GM12878 (cell line): ENCODE data around the gene ATP4B. TPM values are rescaled to one million over a fixed set of nuclear protein-coding genes. Genes with fewer than 3 reads are reported as not detected.

Experiments
- ATAC-seq: fragments of 200-7000 bp; cut with Tn5 transposase; 3 replicates; pipeline ENCODE4 v1.9.1; 2020; ENCODE audit warnings: mild to moderate bottlenecking, moderate library complexity
- BruUV-seq: library from RNA; stranded (reverse); fragments of 400-500 nt; replicated peaks from 2 replicates; lab custom pipeline; 2021; lab: Mats Ljungman, UMichigan
- CTCF ChIA-PET: fragments of 300-600 bp; sonication (Branson Sonifier 250); formaldehyde crosslinking; extraction: SDS; loops from one replicate; lab custom pipeline; 2021; ENCODE audit warnings: inconsistent platforms; lab: Yijun Ruan, JAX
- POLR2A ChIA-PET: fragments of 350-600 bp; formaldehyde crosslinking; extraction: SDS; loops from one replicate; lab custom pipeline; 2021; ENCODE audit warnings: inconsistent platforms; lab: Charles Lee
- RAD21 ChIA-PET: fragments of 300-600 bp; sonication (Branson Sonifier 250); formaldehyde crosslinking; loops from one replicate; lab custom pipeline; 2023; ENCODE audit warnings: antibody characterized with exemption; ENCODE audit not compliant: unreplicated experiment; lab: Charles Lee
- SMC1A ChIA-PET: fragments of 300-600 bp; sonication (Branson Sonifier 250); formaldehyde crosslinking; loops from one replicate; lab custom pipeline; 2023; ENCODE audit not compliant: unreplicated experiment, uncharacterized antibody; lab: Charles Lee
- DNase-seq: peaks from one replicate; pipeline ENCODE4 v3.0.0-alpha.2; 2011; ENCODE audit warnings: low read depth, low spot score
- FAIRE-seq: peaks from 3 replicates; lab custom pipeline; 2011; peaks lifted over from hg19 to GRCh38; lab: Jason Lieb, UNC
- H2AFZ ChIP-seq: 2 replicates; pipeline ENCODE4 v1.6.0; 2011; ENCODE audit warnings: low read depth, low read length, control low read depth; ENCODE audit not compliant: control insufficient read depth
- H3K27ac ChIP-seq: 2 replicates; pipeline ENCODE4 v1.5.1; 2011; ENCODE audit warnings: control low read depth; ENCODE audit not compliant: control insufficient read depth, insufficient read depth
- H3K27me3 ChIP-seq, 2 experiments: replicated peaks in 1 of 2; 2 replicates each; pipeline versions ENCODE4 v1.6.0 to v1.6.1; 2011; ENCODE audit warnings: low read length in 1 of 2; ENCODE audit not compliant: control insufficient read depth in 2 of 2, insufficient read depth in 2 of 2
- H3K36me3 ChIP-seq, 2 experiments: 2 replicates each; pipeline ENCODE4 v1.5.1; 2011; ENCODE audit warnings: low read length in 1 of 2; ENCODE audit not compliant: control insufficient read depth in 2 of 2, insufficient read depth in 2 of 2
- H3K4me1 ChIP-seq: 2 replicates; pipeline ENCODE4 v1.6.1; 2011; ENCODE audit warnings: mild to moderate bottlenecking, low read length, moderate library complexity, mixed read lengths; ENCODE audit not compliant: control insufficient read depth, insufficient read depth
- H3K4me2 ChIP-seq: 2 replicates; pipeline ENCODE4 v1.6.0; 2011; ENCODE audit warnings: control low read depth; ENCODE audit not compliant: control insufficient read depth, insufficient read depth
- H3K4me3 ChIP-seq: fragments of 200-600 bp; sonication (generic); 2 replicates; pipeline ENCODE4 v1.5.1; 2016
- H3K79me2 ChIP-seq: 2 replicates; pipeline ENCODE4 v1.6.0; 2011; ENCODE audit warnings: low read length; ENCODE audit not compliant: control insufficient read depth, insufficient read depth
- H3K9ac ChIP-seq: 2 replicates; pipeline ENCODE4 v1.8.0; 2011; ENCODE audit warnings: low read length, control low read depth, mixed read lengths; ENCODE audit not compliant: control insufficient read depth, insufficient read depth
- H3K9me3 ChIP-seq: replicated peaks from 3 replicates; pipeline ENCODE4 v1.5.1; 2011; ENCODE audit warnings: mild to moderate bottlenecking, low read length; ENCODE audit not compliant: control insufficient read depth, insufficient read depth
- H4K20me1 ChIP-seq: 2 replicates; pipeline ENCODE4 v1.6.0; 2011; ENCODE audit not compliant: control insufficient read depth, insufficient read depth
- BRCA1 ChIP-seq: IDR thresholded peaks from 2 replicates; pipeline ENCODE4 v1.6.1; 2011; ENCODE audit warnings: low read depth, low read length, improper control_type of control experiment
- CHD1 ChIP-seq: IDR thresholded peaks from 2 replicates; pipeline ENCODE4 v1.6.1; 2012; ENCODE audit warnings: low read depth, low read length, improper control_type of control experiment
- EED ChIP-seq: sonication (generic); IDR thresholded peaks from 2 replicates; pipeline ENCODE4 v1.6.1; 2016; ENCODE audit warnings: antibody characterized with exemption, low read depth
- ESRRA ChIP-seq: IDR thresholded peaks from 2 replicates; pipeline ENCODE4 v1.6.1; 2012; ENCODE audit warnings: mild to moderate bottlenecking, low read length, improper control_type of control experiment
- IKZF1 ChIP-seq: fragments of 450-650 bp; conservative IDR thresholded peaks from 2 replicates; pipeline ENCODE4 v1.6.1; 2017; ENCODE audit warnings: antibody characterized with exemption, mild to moderate bottlenecking
- IRF5 ChIP-seq: fragments of 450-650 bp; IDR thresholded peaks from 2 replicates; pipeline ENCODE4 v1.6.1; 2017; ENCODE audit warnings: borderline replicate concordance
- MTA2 ChIP-seq: fragments of 450-650 bp; IDR thresholded peaks from 2 replicates; pipeline ENCODE4 v1.6.1; 2016; ENCODE audit warnings: low read depth, mild to moderate bottlenecking, moderate library complexity
- MYC ChIP-seq: IDR thresholded peaks from 2 replicates; pipeline ENCODE4 v1.6.1; 2011; ENCODE audit warnings: mild to moderate bottlenecking, low read length, moderate library complexity, inconsistent platforms; ENCODE audit not compliant: insufficient read depth, insufficient replicate concordance, insufficient read length, severe bottlenecking
- RAD21 ChIP-seq: IDR thresholded peaks from 2 replicates; pipeline ENCODE4 v1.6.1; 2011; ENCODE audit warnings: mild to moderate bottlenecking, low read depth, low read length, moderate library complexity; ENCODE audit not compliant: insufficient read depth
- WGBS: methylation state at CpG from one replicate; pipeline ENCODE4 v1.1.6; 2016; ENCODE audit warnings: low lambda C conversion rate; ENCODE audit not compliant: insufficient replicate concordance, insufficient coverage; ENCODE audit errors: missing lambda C conversion rate; 5-methylcytosine and 5-hydroxymethylcytosine counted together
- in situ Hi-C: fragments of 300-500 bp; cut with MboI; formaldehyde crosslinking; loops from 9 replicates; pipeline ENCODE4 v1.14.3; 2018; ENCODE audit warnings: mixed read lengths
- intact Hi-C: fragments of 100-400 bp; cut with micrococcal nuclease; formaldehyde crosslinking; loops from one replicate; pipeline ENCODE4 v1.14.2; 2022; ENCODE audit not compliant: unreplicated experiment
- polyA plus RNA-seq, 11 experiments: library from polyadenylated mRNA; depleted of rRNA in 4 of 11; unstranded in 6 of 11; stranded (reverse) in 5 of 11; fragments of >200 nt; fragmentation: Nextera tagmentation in 4 of 11; fragmentation: Illumina TruSeq in 1 of 11; extraction: Ambion mirVana in 4 of 11; extraction: Trizol in 1 of 11; gene quantifications; 1 replicate in 1 of 11; 2 replicates in 10 of 11; pipeline versions ENCODE4 v1.2.1 to v1.2.3, GENCODE V29; 2011 to 2016; ENCODE audit warnings: inconsistent platforms in 2 of 11, missing spikeins in 2 of 11, low read depth in 1 of 11
- total RNA-seq, 4 experiments: library from RNA; depleted of rRNA in 3 of 4; stranded (reverse); fragments of >200 nt in 3 of 4; fragmentation: Illumina TruSeq in 1 of 4; extraction: Trizol in 1 of 4; gene quantifications; 2 replicates each; pipeline versions ENCODE4 v1.2.1 to v1.2.3, GENCODE V29; 2013 to 2021
- TF ChIP-seq, protein P1 (sequence below): fragments of 450-650 bp; IDR thresholded peaks from 2 replicates; pipeline ENCODE4 v1.6.1; 2017; ENCODE audit warnings: antibody characterized with exemption, mild to moderate bottlenecking, moderate library complexity

The ATP4B gene
- total and polyA plus RNA-seq, 10 of the 15 experiments (the other 5 are each of a cell fraction or from before 2014, with no cell fraction given) = 0.05 to 0.33 (median 0.20) TPM; not detected in 4

GRCh38 chr13:113653264-113654174, 4.5 kb downstream of the ATP4B start (continued):
- TF ChIP-seq IRF5 = no peak

- SMC1A ChIA-PET = no interaction called here
- TF ChIP-seq, protein P1, sequence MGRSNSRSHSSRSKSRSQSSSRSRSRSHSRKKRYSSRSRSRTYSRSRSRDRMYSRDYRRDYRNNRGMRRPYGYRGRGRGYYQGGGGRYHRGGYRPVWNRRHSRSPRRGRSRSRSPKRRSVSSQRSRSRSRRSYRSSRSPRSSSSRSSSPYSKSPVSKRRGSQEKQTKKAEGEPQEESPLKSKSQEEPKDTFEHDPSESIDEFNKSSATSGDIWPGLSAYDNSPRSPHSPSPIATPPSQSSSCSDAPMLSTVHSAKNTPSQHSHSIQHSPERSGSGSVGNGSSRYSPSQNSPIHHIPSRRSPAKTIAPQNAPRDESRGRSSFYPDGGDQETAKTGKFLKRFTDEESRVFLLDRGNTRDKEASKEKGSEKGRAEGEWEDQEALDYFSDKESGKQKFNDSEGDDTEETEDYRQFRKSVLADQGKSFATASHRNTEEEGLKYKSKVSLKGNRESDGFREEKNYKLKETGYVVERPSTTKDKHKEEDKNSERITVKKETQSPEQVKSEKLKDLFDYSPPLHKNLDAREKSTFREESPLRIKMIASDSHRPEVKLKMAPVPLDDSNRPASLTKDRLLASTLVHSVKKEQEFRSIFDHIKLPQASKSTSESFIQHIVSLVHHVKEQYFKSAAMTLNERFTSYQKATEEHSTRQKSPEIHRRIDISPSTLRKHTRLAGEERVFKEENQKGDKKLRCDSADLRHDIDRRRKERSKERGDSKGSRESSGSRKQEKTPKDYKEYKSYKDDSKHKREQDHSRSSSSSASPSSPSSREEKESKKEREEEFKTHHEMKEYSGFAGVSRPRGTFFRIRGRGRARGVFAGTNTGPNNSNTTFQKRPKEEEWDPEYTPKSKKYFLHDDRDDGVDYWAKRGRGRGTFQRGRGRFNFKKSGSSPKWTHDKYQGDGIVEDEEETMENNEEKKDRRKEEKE = no peak
- TF ChIP-seq MYC = no peak
- TF ChIP-seq CHD1 = no peak
- no peak for TF ChIP-seq ESRRA
- TF ChIP-seq IKZF1 = no peak
- TF ChIP-seq RAD21 = no peak
- TF ChIP-seq BRCA1 = no peak
- TF ChIP-seq MTA2 = no peak
- no peak for TF ChIP-seq EED
- TF ChIP-seq, all 136 proteins: peak for 0
- Histone ChIP-seq H3K36me3 (no peaks in the 10 kb centered on the region), H3K79me2 (no peaks in the 10 kb centered on the region), H3K9me3 (no peaks in the 10 kb centered on the region), H2AFZ (no peak overlapping the region), H3K27me3 (no peaks in the 10 kb centered on the region), H3K27ac (no peak overlapping the region), H3K4me2 (no peak overlapping the region), H3K4me1 (no peaks in the 10 kb centered on the region), H3K9ac (no peak overlapping the region), H4K20me1 (no peaks in the 10 kb centered on the region), H3K4me3 (no peak overlapping the region)
- ChIA-PET POLR2A (interaction anchor here (0.6 kb wide), 1 partner anchor 317 kb away, joined by 4 read pairs; no protein-coding TSS in a partner anchor), RAD21 (no interaction called here), CTCF (no interaction called here)
- DNase-seq (no peak), FAIRE-seq (no peak), ATAC-seq (no peak)
- intact Hi-C loops = no loop called here
- BruUV-seq = no TSS peak
- in situ Hi-C loops = no loop called here
- 62% methylated on average over 21 of the region's 24 CpGs for WGBS
These were observed 5.4 kb downstream of the ATP4B start for GRCh38 chr13:113652404-113653263.
